NT2/D1 (cell line): Measurements from ENCODE around the gene ATP9A.

Source experiments
- SUZ12 ChIP-seq: IDR thresholded peaks from 2 replicates; pipeline ENCODE4 v1.6.1; 2011; ENCODE audit not compliant: insufficient read length, insufficient read depth; ENCODE audit errors: extremely low read depth
- YY1 ChIP-seq: IDR thresholded peaks from 2 replicates; pipeline ENCODE4 v1.6.1; 2011; ENCODE audit not compliant: insufficient read length, insufficient read depth
- ZNF274 ChIP-seq: IDR thresholded peaks from 2 replicates; pipeline ENCODE4 v1.6.1; 2011; ENCODE audit warnings: mild to moderate bottlenecking, low read depth, low read length

GRCh38 chr20:51757226-51757625, 11.0 kb downstream of the ATP9A start:
- TF ChIP-seq ZNF274 (no peak), YY1 (no peak), SUZ12 (no peak)
